ENCODE data around the gene BHLHE23.

BHLHE23 gene

DNA sequence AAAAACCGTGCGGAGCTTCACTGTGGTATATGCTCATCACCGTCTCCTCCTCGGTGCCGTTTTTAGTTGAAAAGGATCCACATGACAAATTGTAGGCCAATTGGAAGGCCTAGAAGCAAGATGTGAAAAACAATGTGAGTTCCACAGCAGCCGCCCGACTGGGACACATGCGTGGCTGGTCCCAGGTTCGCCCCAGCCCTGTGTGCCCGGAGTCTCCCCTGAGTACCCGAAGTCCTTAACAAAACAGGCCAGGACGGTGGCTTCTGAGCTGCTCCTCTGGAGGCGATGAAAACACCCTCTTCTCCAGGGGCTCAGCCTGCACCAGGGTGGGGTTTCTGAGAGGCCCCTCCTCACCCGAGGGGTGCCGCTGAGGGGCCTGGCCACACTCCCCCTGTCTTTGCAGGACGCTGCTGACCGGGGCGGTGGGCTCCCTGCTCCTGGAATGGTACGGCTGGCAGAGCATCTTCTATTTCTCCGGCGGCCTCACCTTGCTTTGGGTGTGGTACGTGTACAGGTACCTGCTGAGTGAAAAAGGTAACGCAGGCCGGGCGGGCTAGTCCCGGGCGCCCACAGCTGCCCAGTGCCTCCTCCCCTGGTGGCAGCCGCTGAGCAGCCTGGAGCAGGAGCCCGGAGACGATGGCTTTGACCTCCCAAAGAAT lies 44.4 kb downstream of the BHLHE23 start:
- TF ChIP-seq POLR2AphosphoS5 (IDR thresholded peaks at IDR 0.05; ENCODE audit: low read depth, low read length) (no peak), REST (IDR thresholded peaks at IDR 0.05; ENCODE audit: insufficient read depth in 1 of 2, low read depth in 2 of 2, low read length in 2 of 2) (no peak), SIN3A (IDR thresholded peaks at IDR 0.05; ENCODE audit: borderline replicate concordance, insufficient read depth, low read length) (no peak), TAF1 (IDR thresholded peaks at IDR 0.05; ENCODE audit: borderline replicate concordance, insufficient read depth, low read length) (no peak), FOXP2 (optimal IDR thresholded peaks at IDR 0.05; ENCODE audit: borderline replicate concordance, extremely low read depth, extremely low read length, insufficient read depth) (no peak)

DNA sequence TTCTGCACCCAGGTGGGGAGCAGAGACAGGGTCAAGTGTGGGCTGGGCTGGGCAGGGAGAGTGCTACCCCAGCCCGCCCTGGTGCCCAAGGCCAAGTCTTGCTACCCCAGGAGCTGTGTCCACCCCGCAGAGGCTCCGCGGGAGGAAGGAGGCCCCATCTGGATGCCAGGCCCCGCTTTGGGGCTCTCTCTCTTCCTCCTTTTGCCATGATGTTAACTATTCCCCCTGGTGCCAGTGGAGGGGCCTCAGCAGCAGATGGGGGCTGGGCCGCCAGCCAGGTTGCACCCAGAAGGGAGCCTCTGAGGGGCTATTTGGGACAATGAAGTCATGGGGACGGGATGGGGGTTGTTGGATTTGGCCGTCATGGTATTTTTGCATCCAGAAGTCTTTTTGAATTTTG lies 45.0 kb downstream of the BHLHE23 start:
- TF ChIP-seq POLR2AphosphoS5 (IDR thresholded peaks at IDR 0.05; ENCODE audit: low read depth, low read length) (no peak), FOXP2 (optimal IDR thresholded peaks at IDR 0.05; ENCODE audit: borderline replicate concordance, extremely low read depth, extremely low read length, insufficient read depth) (no peak), TAF1 (IDR thresholded peaks at IDR 0.05; ENCODE audit: borderline replicate concordance, insufficient read depth, low read length) (no peak), REST (IDR thresholded peaks at IDR 0.05; ENCODE audit: insufficient read depth in 1 of 2, low read depth in 2 of 2, low read length in 2 of 2) (no peak), SIN3A (IDR thresholded peaks at IDR 0.05; ENCODE audit: borderline replicate concordance, insufficient read depth, low read length) (no peak)

DNA sequence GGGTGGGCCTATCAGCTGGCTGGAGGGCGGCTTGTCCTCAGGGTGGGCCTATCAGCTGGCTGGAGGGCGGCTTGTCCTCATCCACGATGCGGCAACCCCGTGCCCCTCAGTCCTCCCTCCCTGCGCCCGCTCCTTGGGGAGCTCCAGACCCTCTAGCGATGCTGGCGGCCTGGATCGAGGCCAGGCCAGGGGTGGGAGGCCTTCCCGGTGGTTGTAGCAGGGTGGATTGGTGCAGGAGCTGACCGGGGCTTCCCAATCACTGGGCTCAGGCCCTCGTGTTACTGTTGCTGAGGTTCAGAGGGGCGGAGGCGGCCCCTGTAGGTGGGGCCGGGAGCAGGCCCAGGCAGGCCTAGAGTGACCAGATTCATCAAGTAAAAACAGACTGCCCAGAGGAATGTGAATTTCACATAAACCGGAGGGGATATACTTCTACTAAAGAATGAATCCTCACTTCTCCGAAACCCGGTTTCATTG lies 45.4 kb downstream of the BHLHE23 start:
- TF ChIP-seq TAF1 (IDR thresholded peaks at IDR 0.05; ENCODE audit: borderline replicate concordance, insufficient read depth, low read length) (no peak), SIN3A (IDR thresholded peaks at IDR 0.05; ENCODE audit: borderline replicate concordance, insufficient read depth, low read length) (no peak), REST (IDR thresholded peaks at IDR 0.05; ENCODE audit: insufficient read depth in 1 of 2, low read depth in 2 of 2, low read length in 2 of 2) (no peak), POLR2AphosphoS5 (IDR thresholded peaks at IDR 0.05; ENCODE audit: low read depth, low read length) (no peak), FOXP2 (optimal IDR thresholded peaks at IDR 0.05; ENCODE audit: borderline replicate concordance, extremely low read depth, extremely low read length, insufficient read depth) (no peak)

- TF ChIP-seq FOXP2 (optimal IDR thresholded peaks at IDR 0.05; ENCODE audit: borderline replicate concordance, extremely low read depth, extremely low read length, insufficient read depth) = no peak
- TF ChIP-seq POLR2AphosphoS5 (IDR thresholded peaks at IDR 0.05; ENCODE audit: low read depth, low read length) = no peak
- TF ChIP-seq REST (IDR thresholded peaks at IDR 0.05; ENCODE audit: insufficient read depth in 1 of 2, low read depth in 2 of 2, low read length in 2 of 2) = no peak
- no peak for TF ChIP-seq TAF1 (IDR thresholded peaks at IDR 0.05; ENCODE audit: borderline replicate concordance, insufficient read depth, low read length)
- no peak for TF ChIP-seq SIN3A (IDR thresholded peaks at IDR 0.05; ENCODE audit: borderline replicate concordance, insufficient read depth, low read length)
These were observed 46.7 kb downstream of the BHLHE23 start for GRCh38 chr20:62959998-62960436.
